SKM-1 (cell line): ENCODE measurements around the gene CTSW.
A peak's percentile ranks its signal among the peaks of the same experiment; 100 is the strongest.
"Not testable (repeated sequence)": the region's sequence is repeated elsewhere in the genome, so short reads cannot be mapped to it uniquely, and the experiment has no call there.

Experiments used
- DNase-seq: peaks from one replicate; lab custom pipeline; 2025; ENCODE audit not compliant: unreplicated experiment; lab: John Stamatoyannopoulos, UW

CTSW gene

GRCh38 chr11:65879617-65880016, at the start of gene CTSW:
Gene CTSW (plus strand): TSS chr11:65879837. CDS start chr11:65879855, 18 bp downstream.
- no peak for DNase-seq

- not testable (repeated sequence) for DNase-seq
These were observed 47.4 kb upstream of the CTSW start for GRCh38 chr11:65832231-65832630.

GRCh38 chr11:65833297-65834030, 46.2 kb upstream of the CTSW start, which contains the start of gene SNX32:
Gene SNX32 (plus strand): TSS chr11:65833963. CDS start chr11:65834066, 103 bp downstream.
- peak; percentile 82 for DNase-seq

- no peak for DNase-seq
These were observed 45.4 kb upstream of the CTSW start for GRCh38 chr11:65834202-65834601.

GRCh38 chr11:65842144-65842543, 37.5 kb upstream of the CTSW start:
- no peak for DNase-seq

- DNase-seq: no peak
These were observed 35.8 kb upstream of the CTSW start for GRCh38 chr11:65843811-65844210.

- no peak for DNase-seq
These were observed 35.3 kb upstream of the CTSW start for GRCh38 chr11:65844231-65844872.

- no peak for DNase-seq
These were observed 31.9 kb upstream of the CTSW start for GRCh38 chr11:65847746-65848145.

- not testable (repeated sequence) for DNase-seq
These were observed 30.9 kb upstream of the CTSW start for GRCh38 chr11:65848693-65849092.

- no peak for DNase-seq
These were observed 30.3 kb upstream of the CTSW start for GRCh38 chr11:65849366-65849765.

- no peak for DNase-seq
These were observed 29.8 kb upstream of the CTSW start for GRCh38 chr11:65849771-65850216.

- DNase-seq: no peak
These were observed 29.2 kb upstream of the CTSW start for GRCh38 chr11:65850217-65851082.

- DNase-seq: no peak
These were observed 28.5 kb upstream of the CTSW start for GRCh38 chr11:65851083-65851579.

GRCh38 chr11:65851811-65852507, 27.7 kb upstream of the CTSW start:
- DNase-seq: no peak

GRCh38 chr11:65852508-65853245, 27.0 kb upstream of the CTSW start:
- DNase-seq: no peak

GRCh38 chr11:65853246-65853979, 26.2 kb upstream of the CTSW start:
- no peak for DNase-seq

GRCh38 chr11:65854161-65854592, 25.5 kb upstream of the CTSW start:
- DNase-seq: no peak

GRCh38 chr11:65854852-65855837, 24.5 kb upstream of the CTSW start:
- no peak for DNase-seq
